ENCODE data around the gene AKT2.
"Not testable (repeated sequence)": the region's sequence is repeated elsewhere in the genome, so short reads cannot be mapped to it uniquely, and the experiment has no call there.

Gene AKT2

GRCh38 chr19:40220674-40221073 is 64.5 kb downstream of the AKT2 start:
- no peak for DNase-seq (ENCODE audit: low spot score)

GRCh38 chr19:40219721-40220276 is 65.3 kb downstream of the AKT2 start:
- peak; percentile 66 for DNase-seq (ENCODE audit: low spot score)

GRCh38 chr19:40219029-40219428 is 66.1 kb downstream of the AKT2 start:
- DNase-seq (ENCODE audit: low spot score) = not testable (repeated sequence)

GRCh38 chr19:40217934-40218890 is 66.9 kb downstream of the AKT2 start, which contains the start of gene TTC9B:
Gene TTC9B (minus strand): TSS chr19:40218384. CDS start chr19:40218381, 3 bp downstream.
- DNase-seq (ENCODE audit: low spot score) = peak; percentile 76

GRCh38 chr19:40217027-40217810 is 67.9 kb downstream of the AKT2 start:
- DNase-seq (ENCODE audit: low spot score) = peak; percentile 67

- DNase-seq (ENCODE audit: low spot score) = no peak
Measured at GRCh38 chr19:40216777-40217026, 68.4 kb downstream of the AKT2 start.

- DNase-seq (ENCODE audit: low spot score) = no peak
Measured at GRCh38 chr19:40216013-40216776, 69.0 kb downstream of the AKT2 start.

GRCh38 chr19:40214936-40215335 is 70.2 kb downstream of the AKT2 start:
- no peak for DNase-seq (ENCODE audit: low spot score)

- DNase-seq (ENCODE audit: low spot score) = no peak
Measured at GRCh38 chr19:40213882-40214570, 71.1 kb downstream of the AKT2 start.

- DNase-seq (ENCODE audit: low spot score) = no peak
Measured at GRCh38 chr19:40213251-40213829, 71.8 kb downstream of the AKT2 start.

GRCh38 chr19:40210889-40211288 is 74.3 kb downstream of the AKT2 start:
- no peak for DNase-seq (ENCODE audit: low spot score)

- DNase-seq (ENCODE audit: low spot score) = no peak
Measured at GRCh38 chr19:40208602-40209001, 76.5 kb downstream of the AKT2 start.

- DNase-seq (ENCODE audit: low spot score) = no peak
Measured at GRCh38 chr19:40205760-40206159, 79.4 kb downstream of the AKT2 start.

- DNase-seq (ENCODE audit: low spot score) = no peak
Measured at GRCh38 chr19:40204381-40204780, 80.8 kb downstream of the AKT2 start.

- no peak for DNase-seq (ENCODE audit: low spot score)
Measured at GRCh38 chr19:40200341-40201099, 84.6 kb downstream of the AKT2 start.

- no peak for DNase-seq (ENCODE audit: low spot score)
Measured at GRCh38 chr19:40198272-40198990, 86.7 kb downstream of the AKT2 start.

- no peak for DNase-seq (ENCODE audit: low spot score)
Measured at GRCh38 chr19:40193587-40193849, 91.6 kb downstream of the AKT2 start.

- no peak for DNase-seq (ENCODE audit: low spot score)
Measured at GRCh38 chr19:40192758-40193586, 92.2 kb downstream of the AKT2 start.

Measured in SK-N-DZ (cell line).